ENCODE measurements around the gene HSD17B4.
"Not testable (repeated sequence)": the region's sequence is repeated elsewhere in the genome, so short reads cannot be mapped to it uniquely, and the experiment has no call there.

Gene HSD17B4

GRCh38 chr5:119476341-119476740, 24.0 kb downstream of the HSD17B4 start:
- no peak for DNase-seq (ENCODE audit: low read depth in 1 of 2, low spot score in 1 of 2)

GRCh38 chr5:119478781-119479180, 26.5 kb downstream of the HSD17B4 start:
- no peak for DNase-seq (ENCODE audit: low read depth in 1 of 2, low spot score in 1 of 2)

- not testable (repeated sequence) for DNase-seq (ENCODE audit: low read depth in 1 of 2, low spot score in 1 of 2)
These were observed 28.3 kb downstream of the HSD17B4 start for GRCh38 chr5:119480629-119481028.

- no peak for DNase-seq (ENCODE audit: low read depth in 1 of 2, low spot score in 1 of 2)
These were observed 30.9 kb downstream of the HSD17B4 start for GRCh38 chr5:119483155-119483554.

- no peak for DNase-seq (ENCODE audit: low read depth in 1 of 2, low spot score in 1 of 2)
These were observed 32.6 kb downstream of the HSD17B4 start for GRCh38 chr5:119484884-119485283.

- DNase-seq (ENCODE audit: low read depth in 1 of 2, low spot score in 1 of 2): no peak
These were observed 49.4 kb downstream of the HSD17B4 start for GRCh38 chr5:119501671-119502179.

GRCh38 chr5:119503939-119504338, 51.6 kb downstream of the HSD17B4 start:
- not testable (repeated sequence) for DNase-seq (ENCODE audit: low read depth in 1 of 2, low spot score in 1 of 2)

- DNase-seq (ENCODE audit: low read depth in 1 of 2, low spot score in 1 of 2): no peak
These were observed 60.0 kb downstream of the HSD17B4 start for GRCh38 chr5:119512277-119512676.

GRCh38 chr5:119515192-119515591, 62.9 kb downstream of the HSD17B4 start:
- DNase-seq (ENCODE audit: low read depth in 1 of 2, low spot score in 1 of 2): no peak

GRCh38 chr5:119517115-119517514, 64.8 kb downstream of the HSD17B4 start:
- DNase-seq (ENCODE audit: low read depth in 1 of 2, low spot score in 1 of 2): not testable (repeated sequence)

GRCh38 chr5:119521232-119521631, 68.9 kb downstream of the HSD17B4 start:
- DNase-seq (ENCODE audit: low read depth in 1 of 2, low spot score in 1 of 2): no peak

- DNase-seq (ENCODE audit: low read depth in 1 of 2, low spot score in 1 of 2): no peak
These were observed 70.5 kb downstream of the HSD17B4 start for GRCh38 chr5:119522841-119523240.

- DNase-seq (ENCODE audit: low read depth in 1 of 2, low spot score in 1 of 2): no peak
These were observed 72.2 kb downstream of the HSD17B4 start for GRCh38 chr5:119524485-119524884.

- no peak for DNase-seq (ENCODE audit: low read depth in 1 of 2, low spot score in 1 of 2)
These were observed 75.1 kb downstream of the HSD17B4 start for GRCh38 chr5:119527351-119527750.

- DNase-seq (ENCODE audit: low read depth in 1 of 2, low spot score in 1 of 2): no peak
These were observed 77.5 kb downstream of the HSD17B4 start for GRCh38 chr5:119529811-119530210.

- DNase-seq (ENCODE audit: low read depth in 1 of 2, low spot score in 1 of 2): no peak
These were observed 80.3 kb downstream of the HSD17B4 start for GRCh38 chr5:119532637-119533036.

- no peak for DNase-seq (ENCODE audit: low read depth in 1 of 2, low spot score in 1 of 2)
These were observed 85.4 kb downstream of the HSD17B4 start for GRCh38 chr5:119537704-119538103.

GRCh38 chr5:119541716-119542115, 89.4 kb downstream of the HSD17B4 start:
- no peak for DNase-seq (ENCODE audit: low read depth in 1 of 2, low spot score in 1 of 2)

GRCh38 chr5:119551819-119552218, 99.5 kb downstream of the HSD17B4 start:
- DNase-seq (ENCODE audit: low read depth in 1 of 2, low spot score in 1 of 2): no peak

GRCh38 chr5:119554597-119554996, 102.3 kb downstream of the HSD17B4 start:
- no peak for DNase-seq (ENCODE audit: low read depth in 1 of 2, low spot score in 1 of 2)

GRCh38 chr5:119570910-119571309, 118.6 kb downstream of the HSD17B4 start:
- DNase-seq (ENCODE audit: low read depth in 1 of 2, low spot score in 1 of 2): no peak

GRCh38 chr5:119578937-119579336, 126.6 kb downstream of the HSD17B4 start:
- DNase-seq (ENCODE audit: low read depth in 1 of 2, low spot score in 1 of 2): no peak

- no peak for DNase-seq (ENCODE audit: low read depth in 1 of 2, low spot score in 1 of 2)
These were observed 130.7 kb downstream of the HSD17B4 start for GRCh38 chr5:119582987-119583386.

- DNase-seq (ENCODE audit: low read depth in 1 of 2, low spot score in 1 of 2): no peak
These were observed 131.4 kb downstream of the HSD17B4 start for GRCh38 chr5:119583684-119584083.
